ENCODE data around the gene GTPBP1. TPM values are rescaled to one million over a fixed set of nuclear protein-coding genes. Genes with fewer than 3 reads are reported as not detected.

GTPBP1 gene
- total and polyA plus RNA-seq, 2 of the 4 experiments (the other 2 are of a cell fraction) = 12.4 to 29.5 TPM

- Histone ChIP-seq H3K27ac (ENCODE audit: insufficient read depth, low read length) (no peak overlapping the region), H3K56ac (ENCODE audit: extremely low read depth, insufficient read depth, low read length) (no peak overlapping the region), H4K20me1 (ENCODE audit: insufficient read depth, low read length) (peaks cover 18% of the 10 kb centered on the region), H3K9me3 (ENCODE audit: control insufficient read depth, insufficient read depth, low read length) (no peaks in the 10 kb centered on the region), H4K91ac (ENCODE audit: insufficient read depth, low read depth, low read length) (no peak overlapping the region), H2BK15ac (ENCODE audit: low read depth, low read length) (no peak overlapping the region), H3K4me2 (ENCODE audit: low read depth, low read length) (no peak overlapping the region), H4K8ac (ENCODE audit: low read depth in 2 of 2, low read length in 2 of 2) (no peak overlapping the region), H3K79me1 (ENCODE audit: low read depth in 1 of 2, low read length in 2 of 2) (peaks cover 0 to 10% of the 10 kb centered on the region in 2 experiments; a peak in 2 of 4 replicates), H3K9me1 (ENCODE audit: insufficient read depth, low read length) (no peaks in the 10 kb centered on the region), H3K14ac (replicated peaks; ENCODE audit: low read depth, low read length) (no peak overlapping the region), H2BK5ac (ENCODE audit: low read depth, low read length, poor library complexity, severe bottlenecking) (no peak overlapping the region), H3K4ac (ENCODE audit: low read depth, low read length) (no peak overlapping the region), H3K9ac (ENCODE audit: low read depth, low read length) (no peak overlapping the region), H3K27me3 (ENCODE audit: control insufficient read depth, insufficient read depth, low read length) (no peaks in the 10 kb centered on the region), H2BK120ac (ENCODE audit: low read depth, low read length) (no peak overlapping the region), H3K36me3 (ENCODE audit: control insufficient read depth, insufficient read depth, low read length) (peaks cover 77% of the 10 kb centered on the region), H3K4me1 (ENCODE audit: control insufficient read depth, insufficient read depth, low read length) (peaks cover 5% of the 10 kb centered on the region), H2AFZ (replicated peaks; ENCODE audit: low read length, poor library complexity) (no peak overlapping the region), H2BK20ac (ENCODE audit: low read depth, low read length) (no peak overlapping the region), H2AK5ac (ENCODE audit: low read depth, low read length) (no peak overlapping the region), H3K23ac (ENCODE audit: low read depth, low read length) (no peak overlapping the region), H4K5ac (ENCODE audit: low read depth, low read length) (no peak overlapping the region), H3K4me3 (ENCODE audit: insufficient read depth, low read depth, low read length) (no peak overlapping the region), H3K18ac (ENCODE audit: low read depth, low read length) (no peak overlapping the region), H2AK9ac (replicated peaks; ENCODE audit: low read depth, low read length, poor library complexity) (no peak overlapping the region)
- DNase-seq (no peak), ATAC-seq (ENCODE audit: low read depth) (no peak)
- BruUV-seq (replicated peaks) = no TSS peak
- ChIA-PET POLR2A (ENCODE audit: unreplicated experiment) (no interaction called here), CTCF (no interaction called here)
- dilution Hi-C loops (cut with HindIII; ENCODE audit: low sequenced_read_pairs, unreplicated experiment) = no loop called here
- TF ChIP-seq BHLHE40 (IDR thresholded peaks at IDR 0.05; ENCODE audit: low read depth, low read length) (no peak), NFE2L2 (IDR thresholded peaks at IDR 0.05; ENCODE audit: low read depth, low read length) (no peak), MAZ (IDR thresholded peaks at IDR 0.05; ENCODE audit: borderline replicate concordance, low read depth, low read length) (no peak), CTCF (conservative IDR thresholded peaks at IDR 0.05; ENCODE audit: low read depth, low read length) (no peak), RCOR1 (IDR thresholded peaks at IDR 0.05; ENCODE audit: insufficient replicate concordance, low read length) (no peak), RFX5 (IDR thresholded peaks at IDR 0.05; ENCODE audit: low read depth, low read length) (no peak), CHD1 (IDR thresholded peaks at IDR 0.05; ENCODE audit: low read depth, low read length) (no peak), CEBPB (IDR thresholded peaks at IDR 0.05; ENCODE audit: low read depth, low read length) (no peak), POLR2A (IDR thresholded peaks at IDR 0.05; ENCODE audit: low read depth, low read length) (no peak)
- intact Hi-C loops (cut with micrococcal nuclease) = no loop called here
- 80% methylated on average over 4 of the region's 13 CpGs; no CpG with 5 or more reads in 1 of the 2 experiments for WGBS, 2 experiments (ENCODE audit: extremely low coverage in 2 of 2, insufficient read length in 1 of 2)
- in situ Hi-C loops (cut with MboI; ENCODE audit: low sequenced_read_pairs) = no loop called here
Observed at GRCh38 chr22:38732251-38732815, 26.6 kb downstream of the GTPBP1 start.

All from IMR-90 (cell line).